Skin of body (tissue), 3 donors: ENCODE measurements around the gene ENTPD6. TPM values are rescaled to one million over a fixed set of nuclear protein-coding genes. Genes with fewer than 3 reads are reported as not detected.

Experiments used
- DNase-seq: peaks from one replicate; lab custom pipeline; 2025; lab: John Stamatoyannopoulos, UW
- small RNA-seq: library from RNA; depleted of rRNA; stranded (forward); fragments of <200 nt; gene quantifications from one replicate; pipeline ENCODE3, GENCODE V24; 2014; ENCODE audit warnings: low replicate concordance
- total RNA-seq: library from RNA; depleted of rRNA; stranded (reverse); fragments of >200 nt; gene quantifications from one replicate; pipeline ENCODE4 v1.2.3, GENCODE V29; 2014

Gene ENTPD6
- total RNA-seq, 1 donor from 2014 or later: 20.3 TPM

- DNase-seq: no peak
Measured at GRCh38 chr20:25275813-25276532, 80.5 kb downstream of the ENTPD6 start.

Small RNAs within 50 kb of the gene (small RNA-seq; reads per million reads assigned to genes)
- gene AL035252.4 (not detected), gene AL121772.2 (not detected), gene RF00019 (not detected)

Other genes with a start within 250 kb of the ENTPD6 start
- gene CST7, start 246.4 kb upstream of the ENTPD6 start, total RNA-seq: 9.4 TPM
- 62.8 TPM for gene APMAP, start 203.0 kb upstream of the ENTPD6 start, total RNA-seq
- 19.7 TPM for gene ACSS1, start 137.6 kb upstream of the ENTPD6 start, total RNA-seq
- 0.10 TPM for gene VSX1, start 113.6 kb upstream of the ENTPD6 start, total RNA-seq
- 23.7 TPM for gene PYGB, start 52.4 kb downstream of the ENTPD6 start, total RNA-seq
- gene ABHD12, start 195.1 kb downstream of the ENTPD6 start, total RNA-seq: 22.6 TPM
- 7.3 TPM for gene GINS1, start 212.0 kb downstream of the ENTPD6 start, total RNA-seq